B cell (primary cell): ENCODE data around the gene SDF2. TPM values are rescaled to one million over a fixed set of nuclear protein-coding genes. Genes with fewer than 3 reads are reported as not detected.
A peak's percentile ranks its signal among the peaks of the same experiment; 100 is the strongest.

Experiments used
- ATAC-seq: fragments of 200-7000 bp; cut with Tn5 transposase; one replicate; pipeline ENCODE4 v1.10.0; 2021; ENCODE audit warnings: low read depth, mild to moderate bottlenecking, moderate number of reproducible peaks, moderate library complexity
- CTCF ChIA-PET: fragments of 350-600 bp; sonication (Branson Sonifier 250); formaldehyde crosslinking; loops from one replicate; lab custom pipeline; 2021; ENCODE audit warnings: antibody characterized with exemption, inconsistent platforms; lab: Charles Lee
- POLR2A ChIA-PET: fragments of 350-600 bp; sonication (Branson Sonifier 250); formaldehyde crosslinking; loops from one replicate; lab custom pipeline; 2021; ENCODE audit warnings: antibody characterized with exemption; lab: Charles Lee
- DNase-seq: peaks from one replicate; pipeline ENCODE4 v3.0.0; 2013
- H2AFZ ChIP-seq: 2 replicates; pipeline ENCODE4 v1.6.1; 2012; ENCODE audit warnings: mild to moderate bottlenecking, low read depth, low read length; ENCODE audit not compliant: insufficient read depth, poor library complexity, severe bottlenecking
- H3K27ac ChIP-seq, 2 donors: 1 replicate in 1 of 2; 2 replicates in 1 of 2; pipeline ENCODE4 v1.5.1; 2012 to 2013; ENCODE audit warnings: low read length in 2 of 2, mild to moderate bottlenecking in 2 of 2, moderate library complexity in 1 of 2
- H3K27me3 ChIP-seq, 4 experiments: fragments of 200-600 bp in 1 of 4; sonication (generic) in 1 of 4; replicated peaks in 1 of 4; 1 replicate in 2 of 4; 2 replicates in 2 of 4; pipeline versions ENCODE4 v1.6.1 to v1.7.0; 2013 to 2016; ENCODE audit warnings: low read length in 3 of 4, mild to moderate bottlenecking in 2 of 4, mixed read lengths in 1 of 4, moderate library complexity in 1 of 4; ENCODE audit not compliant: insufficient read depth in 4 of 4, control insufficient read depth in 3 of 4; ENCODE audit errors: control extremely low read depth in 1 of 4
- H3K36me3 ChIP-seq, 2 experiments: replicated peaks in 1 of 2; 1 replicate in 1 of 2; 2 replicates in 1 of 2; pipeline versions ENCODE4 v1.6.1 to v1.7.1; 2013; ENCODE audit warnings: low read length in 1 of 2; ENCODE audit not compliant: insufficient read depth in 2 of 2, control insufficient read depth in 1 of 2; ENCODE audit errors: control extremely low read depth in 1 of 2, extremely low read depth in 1 of 2
- H3K4me1 ChIP-seq, 2 donors: fragments of 200-600 bp in 1 of 2; sonication (generic) in 1 of 2; 1 replicate in 1 of 2; 2 replicates in 1 of 2; pipeline versions ENCODE4 v1.5.1 to v1.6.1; 2013 to 2017; ENCODE audit warnings: low read length in 2 of 2; ENCODE audit not compliant: control insufficient read depth in 2 of 2, insufficient read depth in 2 of 2
- H3K4me2 ChIP-seq: replicated peaks from 2 replicates; pipeline ENCODE3; 2012; ENCODE audit warnings: mild to moderate bottlenecking, low read depth, low read length; ENCODE audit not compliant: poor library complexity, severe bottlenecking
- H3K4me3 ChIP-seq, 5 experiments: fragments of 200-600 bp in 1 of 5; sonication (generic) in 1 of 5; 1 replicate in 3 of 5; 2 replicates in 2 of 5; pipeline versions ENCODE4 v1.5.1 to v1.7.0; 2011 to 2016; ENCODE audit warnings: low read length in 4 of 5, mild to moderate bottlenecking in 4 of 5, low read depth in 2 of 5, control low read depth in 1 of 5, moderate library complexity in 1 of 5; ENCODE audit not compliant: insufficient read depth in 1 of 5; ENCODE audit errors: control extremely low read depth in 1 of 5, extremely low read depth in 1 of 5
- H3K79me2 ChIP-seq: fragments of 200-600 bp; sonication (generic); one replicate; pipeline ENCODE4 v1.6.0; 2016; ENCODE audit warnings: low read length; ENCODE audit not compliant: control insufficient read depth, insufficient read depth
- H3K9ac ChIP-seq: fragments of 200-600 bp; sonication (generic); 2 replicates; pipeline ENCODE4 v1.6.1; 2017; ENCODE audit warnings: mild to moderate bottlenecking, low read length, moderate library complexity
- H3K9me3 ChIP-seq, 3 donors: one replicate each; pipeline versions ENCODE4 v1.6.1 to v1.7.1; 2013; ENCODE audit warnings: low read length in 2 of 3; ENCODE audit not compliant: control insufficient read depth in 2 of 3, insufficient read depth in 1 of 3; ENCODE audit errors: control extremely low read depth in 1 of 3
- H4K20me1 ChIP-seq: 2 replicates; pipeline ENCODE4 v1.6.0; 2012; ENCODE audit warnings: mild to moderate bottlenecking, low read length; ENCODE audit not compliant: insufficient read depth, control insufficient read depth, poor library complexity, severe bottlenecking
- H3K27ac Mint-ChIP-seq: one replicate; pipeline ENCODE4 v1.8.0; 2021; ENCODE audit warnings: mixed read lengths
- H3K27me3 Mint-ChIP-seq: one replicate; pipeline ENCODE4 v1.8.0; 2021; ENCODE audit warnings: mixed read lengths
- H3K4me1 Mint-ChIP-seq: one replicate; pipeline ENCODE4 v1.8.0; 2021; ENCODE audit warnings: mixed read lengths
- H3K4me3 Mint-ChIP-seq: one replicate; pipeline ENCODE4 v1.8.0; 2021; ENCODE audit warnings: mixed read lengths
- H3K9me3 Mint-ChIP-seq: one replicate; pipeline ENCODE4 v1.8.0; 2022; ENCODE audit warnings: mixed read lengths; ENCODE audit not compliant: insufficient read depth
- EZH2 ChIP-seq: IDR thresholded peaks from 2 replicates; pipeline ENCODE4 v1.6.1; 2012; ENCODE audit warnings: borderline replicate concordance, low read depth, mild to moderate bottlenecking, moderate library complexity, low read length; ENCODE audit not compliant: insufficient read depth, poor library complexity, severe bottlenecking
- WGBS: methylation state at CpG from one replicate; pipeline ENCODE4 v1.1.5; 2013; ENCODE audit warnings: missing lambda C conversion rate; ENCODE audit not compliant: insufficient coverage; 5-methylcytosine and 5-hydroxymethylcytosine counted together
- intact Hi-C: fragments of 100-400 bp; cut with micrococcal nuclease; formaldehyde crosslinking; loops from one replicate; pipeline ENCODE4 v1.10.0; 2022
- polyA plus RNA-seq: library from polyadenylated mRNA; depleted of rRNA; stranded (reverse); fragments of >200 nt; gene quantifications from 2 replicates; pipeline ENCODE4 v1.2.3, GENCODE V29; 2012
- total RNA-seq, 2 donors: library from RNA; stranded (reverse); fragments of 120-200 nt in 1 of 2; gene quantifications; 1 replicate in 1 of 2; 2 replicates in 1 of 2; pipeline versions ENCODE4 v1.2.3 to v1.2.4, GENCODE V29; 2013 to 2022
- TF ChIP-seq, protein P1 (sequence below): fragments of 200-600 bp; IDR thresholded peaks from one replicate; pipeline ENCODE4 v1.8.0; 2022; ENCODE audit warnings: antibody characterized with exemption, mild to moderate bottlenecking

The SDF2 gene
- total and polyA plus RNA-seq, 2 donors (not counting 1 experiment from before 2014, with no cell fraction given) = 32.6 to 40.4 TPM

DNA sequence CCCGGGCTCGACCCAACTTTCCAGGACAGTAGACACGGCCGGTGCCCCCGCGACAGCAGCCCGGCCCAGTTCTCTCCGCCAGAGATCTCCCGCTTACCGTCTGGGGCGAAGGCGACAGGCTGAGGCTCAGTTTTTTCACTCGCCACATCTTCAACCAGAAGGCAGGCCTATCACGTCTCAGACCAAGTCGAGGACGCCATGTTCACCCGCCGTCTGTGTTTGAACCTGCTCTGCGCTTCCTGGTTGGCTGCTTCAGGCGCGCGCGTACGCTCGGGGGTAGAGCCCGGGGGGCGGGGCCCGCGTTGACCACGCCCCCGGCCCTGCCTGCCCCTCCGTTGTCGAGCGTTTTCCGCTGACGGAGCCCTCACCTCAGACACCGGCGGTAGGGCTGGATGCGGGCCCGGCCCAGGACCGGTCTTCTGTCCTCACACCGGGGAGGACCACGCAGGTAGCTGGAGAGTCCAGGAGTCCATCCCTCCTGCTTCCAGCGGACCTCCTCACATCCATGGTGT, 62.9 kb downstream of the SDF2 start, which contains the start of gene SPAG5:
TSS of gene SPAG5 (minus strand) at position 227 of the 512 bp plus-strand sequence. CDS start at position 148, 79 bp downstream.
- Mint-ChIP-seq H3K27ac (peak within 1 kb of the TSS; percentile 98), H3K4me3 (peak within 1 kb of the TSS; percentile 98), H3K4me1 (peaks cover 24% of the 10 kb centered on the region), H3K9me3 (no peaks in the 10 kb centered on the region), H3K27me3 (no peaks in the 10 kb centered on the region)
- Histone ChIP-seq H4K20me1 (no peaks in the 10 kb centered on the region), H3K4me3 (peak within 1 kb of the TSS; percentile 72 to 90 (median 79)), H3K79me2 (no peaks in the 10 kb centered on the region), H3K4me2 (peak within 1 kb of the TSS; percentile 95), H3K27me3 (no peaks in the 10 kb centered on the region), H3K4me1 (peaks cover 19% of the 10 kb centered on the region in 2 donors), H3K9me3 (no peaks in the 10 kb centered on the region), H3K36me3 (no peaks in the 10 kb centered on the region), H3K27ac (peak within 1 kb of the TSS; percentile 95 to 98), H3K9ac (peak within 1 kb of the TSS; percentile 96), H2AFZ (peak within 1 kb of the TSS; percentile 91)
- intact Hi-C loops = loop anchor here (1.0 kb wide), 6 partner anchors 22 to 63 kb away; partner anchors contain the start of genes BLTP2, PIGS, SUPT6H and UNC119
- ATAC-seq (peak; percentile 92), DNase-seq (peak; percentile 96)
- WGBS = 1% methylated on average over 43 of the region's 44 CpGs
- ChIA-PET POLR2A (interaction anchor here (0.6 to 1.5 kb wide), 9 partner anchors 20 to 51 kb away, joined by 3 to 9 read pairs (median 3); partner anchors contain the start of genes ALDOC, BLTP2 and PIGS), CTCF (interaction anchor here (1.0 to 1.8 kb wide), 10 partner anchors 11 to 106 kb away, joined by 3 to 8 read pairs (median 4); partner anchors contain the start of gene PIGS)
- no peak for TF ChIP-seq EZH2
- TF ChIP-seq, protein P1, sequence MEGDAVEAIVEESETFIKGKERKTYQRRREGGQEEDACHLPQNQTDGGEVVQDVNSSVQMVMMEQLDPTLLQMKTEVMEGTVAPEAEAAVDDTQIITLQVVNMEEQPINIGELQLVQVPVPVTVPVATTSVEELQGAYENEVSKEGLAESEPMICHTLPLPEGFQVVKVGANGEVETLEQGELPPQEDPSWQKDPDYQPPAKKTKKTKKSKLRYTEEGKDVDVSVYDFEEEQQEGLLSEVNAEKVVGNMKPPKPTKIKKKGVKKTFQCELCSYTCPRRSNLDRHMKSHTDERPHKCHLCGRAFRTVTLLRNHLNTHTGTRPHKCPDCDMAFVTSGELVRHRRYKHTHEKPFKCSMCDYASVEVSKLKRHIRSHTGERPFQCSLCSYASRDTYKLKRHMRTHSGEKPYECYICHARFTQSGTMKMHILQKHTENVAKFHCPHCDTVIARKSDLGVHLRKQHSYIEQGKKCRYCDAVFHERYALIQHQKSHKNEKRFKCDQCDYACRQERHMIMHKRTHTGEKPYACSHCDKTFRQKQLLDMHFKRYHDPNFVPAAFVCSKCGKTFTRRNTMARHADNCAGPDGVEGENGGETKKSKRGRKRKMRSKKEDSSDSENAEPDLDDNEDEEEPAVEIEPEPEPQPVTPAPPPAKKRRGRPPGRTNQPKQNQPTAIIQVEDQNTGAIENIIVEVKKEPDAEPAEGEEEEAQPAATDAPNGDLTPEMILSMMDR = no peak

DNA sequence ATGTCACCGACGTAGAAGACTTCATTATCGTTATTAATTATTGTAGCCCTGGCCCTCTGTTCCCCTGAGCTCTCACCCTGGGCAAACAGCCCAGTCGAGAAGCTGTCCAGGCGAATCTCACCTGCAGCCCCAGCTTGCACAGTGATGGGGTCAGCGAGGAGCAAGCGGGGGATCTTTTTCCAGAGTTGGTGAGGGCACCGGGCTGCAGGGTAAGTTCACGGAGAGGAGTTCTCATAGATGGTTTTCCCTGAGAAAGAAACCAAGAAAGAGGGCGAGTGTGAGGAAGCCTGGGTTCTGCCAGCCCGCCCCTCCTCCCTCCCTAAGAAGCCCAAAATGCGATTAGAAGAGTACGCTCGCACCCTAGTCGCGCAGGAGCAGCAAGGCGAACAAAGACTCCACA, 63.3 kb downstream of the SDF2 start:
- DNase-seq (no peak), ATAC-seq (no peak)
- no peaks in the 10 kb centered on the region for H3K27me3 ChIP-seq
- peak overlapping the region; percentile 95 to 98 for H3K27ac ChIP-seq
- H3K27me3 Mint-ChIP-seq = no peaks in the 10 kb centered on the region
- no peaks in the 10 kb centered on the region for H3K9me3 Mint-ChIP-seq
- no peak for TF ChIP-seq EZH2
- TF ChIP-seq, protein P1 = no peak
- H3K9me3 ChIP-seq = no peaks in the 10 kb centered on the region
- H3K4me3 Mint-ChIP-seq = peak overlapping the region; percentile 98
- peak overlapping the region; percentile 66 to 90 (median 79) for H3K4me3 ChIP-seq
- H3K36me3 ChIP-seq = no peaks in the 10 kb centered on the region
- peaks cover 24% of the 10 kb centered on the region for H3K4me1 Mint-ChIP-seq
- peak overlapping the region; percentile 98 for H3K27ac Mint-ChIP-seq
- H4K20me1 ChIP-seq = no peaks in the 10 kb centered on the region
- WGBS = 10% methylated on average over 15 of the region's 17 CpGs
- intact Hi-C loops = no loop called here
- ChIA-PET CTCF (interaction anchor here (1.0 to 1.8 kb wide), 6 partner anchors 10 to 103 kb away, joined by 3 to 7 read pairs (median 3); no protein-coding TSS in a partner anchor), POLR2A (interaction anchor here (1.1 to 1.5 kb wide), 3 partner anchors 20 to 47 kb away, joined by 3 to 5 read pairs (median 3); partner anchors contain the start of genes ALDOC and BLTP2)
- H2AFZ ChIP-seq = peak overlapping the region; percentile 91
- H3K79me2 ChIP-seq = no peaks in the 10 kb centered on the region
- peak overlapping the region; percentile 96 for H3K9ac ChIP-seq
- peaks cover 19% of the 10 kb centered on the region in 2 donors for H3K4me1 ChIP-seq
- H3K4me2 ChIP-seq = peak overlapping the region; percentile 95
